Transverse colon (tissue), 4 donors: Measurements from ENCODE around the gene ANO7. TPM values are rescaled to one million over a fixed set of nuclear protein-coding genes. Genes with fewer than 3 reads are reported as not detected.
A peak's percentile ranks its signal among the peaks of the same experiment; 100 is the strongest.

Experiments used
- DNase-seq: peaks from one replicate; pipeline ENCODE4 v3.0.0-alpha.2; 2019
- H3K27ac ChIP-seq, 4 donors: fragments of 200-600 bp; sonication (generic); 2 replicates each; pipeline ENCODE4 v1.5.1; 2016 to 2018; ENCODE audit warnings: inconsistent platforms in 4 of 4
- H3K27me3 ChIP-seq: fragments of 200-600 bp; sonication (generic); 2 replicates; pipeline ENCODE4 v1.5.1; 2017; ENCODE audit warnings: inconsistent platforms
- H3K36me3 ChIP-seq, 4 donors: fragments of 200-600 bp; sonication (generic); 2 replicates each; pipeline ENCODE4 v1.5.1; 2017 to 2019; ENCODE audit warnings: inconsistent platforms in 4 of 4
- H3K4me1 ChIP-seq, 4 donors: fragments of 200-600 bp; sonication (generic); 2 replicates each; pipeline ENCODE4 v1.5.1; 2017 to 2020; ENCODE audit warnings: inconsistent platforms in 4 of 4
- H3K4me3 ChIP-seq, 4 donors: fragments of 200-600 bp; sonication (generic); 1 replicate in 1 of 4; 2 replicates in 3 of 4; pipeline versions ENCODE4 v1.5.1 to v1.6.1; 2017 to 2019; ENCODE audit warnings: inconsistent platforms in 4 of 4
- H3K9me3 ChIP-seq, 2 donors: fragments of 200-600 bp; sonication (generic); 2 replicates each; pipeline ENCODE4 v1.5.1; 2017 to 2019; ENCODE audit warnings: inconsistent platforms in 2 of 2
- EP300 ChIP-seq: sonication (generic); formaldehyde crosslinking; IDR thresholded peaks from one replicate; pipeline ENCODE4 v1.6.1; 2017; ENCODE audit warnings: antibody characterized with exemption, low read depth
- POLR2A ChIP-seq: fragments of 450-650 bp; IDR thresholded peaks from one replicate; pipeline ENCODE4 v1.6.1; 2016; ENCODE audit warnings: antibody characterized with exemption, mild to moderate bottlenecking, moderate library complexity
- POLR2AphosphoS5 ChIP-seq, 3 donors: sonication (generic); formaldehyde crosslinking; IDR thresholded peaks; one replicate each; pipeline ENCODE4 v1.6.1; 2016; ENCODE audit warnings: antibody characterized with exemption in 3 of 3
- WGBS, 2 donors: methylation state at CpG; one replicate each; pipeline ENCODE4 v1.1.5; 2018; ENCODE audit warnings: low coverage in 1 of 2; 5-methylcytosine and 5-hydroxymethylcytosine counted together
- in situ Hi-C, 4 donors: fragments of 200-750 bp; cut with MboI; loops; one replicate each; pipeline versions ENCODE4 v1.15.0 to v1.15.1; 2017; ENCODE audit warnings: low sequenced_read_pairs in 3 of 4, low pct_ligation_motif_present in 1 of 4, low pct_unique_long_range_greater_than_20kb in 1 of 4
- intact Hi-C: fragments of 100-400 bp; cut with DNase I; formaldehyde crosslinking; loops from one replicate; pipeline ENCODE4 v1.15.1; 2023; ENCODE audit warnings: low total_unique reads
- total RNA-seq, 4 donors: library from RNA; depleted of rRNA; stranded (reverse); fragments of >200 nt; gene quantifications; one replicate each; pipeline ENCODE4 v1.1.0, GENCODE V29; 2016
- TF ChIP-seq, protein P1 (sequence below), 5 experiments: fragments of 200-600 bp in 3 of 5; fragments of 450-650 bp in 2 of 5; sonication (generic) in 3 of 5; IDR thresholded peaks; 1 replicate in 2 of 5; 2 replicates in 3 of 5; pipeline ENCODE4 v1.5.1; 2016 to 2017; ENCODE audit warnings: antibody characterized with exemption in 5 of 5, inconsistent platforms in 3 of 5, mild to moderate bottlenecking in 2 of 5, moderate library complexity in 1 of 5

Gene ANO7
- total RNA-seq, 4 donors from 2014 or later, result 37.2 to 202 (median 71.0) TPM

DNA sequence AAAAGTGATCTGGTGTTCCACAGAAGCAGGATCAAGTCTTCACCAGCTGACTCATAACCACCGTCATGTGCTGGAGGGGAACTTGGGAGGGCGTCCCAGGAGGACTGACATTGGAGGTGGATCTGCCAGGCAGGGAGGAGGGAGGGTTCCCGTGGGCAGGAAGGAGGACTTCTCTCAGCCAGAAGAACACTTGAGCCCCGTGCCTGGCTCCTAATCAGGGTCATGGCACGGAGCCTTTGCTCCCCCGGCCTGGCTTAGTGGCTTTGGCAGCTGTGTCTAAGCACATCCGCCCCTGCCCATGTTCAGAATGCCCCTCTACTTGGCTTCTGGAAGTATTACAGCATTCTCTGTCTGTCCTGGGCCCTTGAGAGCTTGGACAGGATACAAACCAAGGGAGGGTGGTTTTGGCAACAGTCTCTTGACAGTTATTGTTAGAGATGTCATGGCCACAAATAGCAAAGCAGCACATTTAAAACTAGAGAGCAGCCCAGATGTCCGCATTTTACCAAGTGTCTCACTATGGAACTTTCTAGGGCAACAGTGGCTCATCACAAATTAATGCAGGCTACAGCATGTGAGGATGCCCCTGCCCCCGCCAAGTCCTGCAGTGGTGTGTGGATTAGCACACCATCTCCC, 26.7 kb upstream of the ANO7 start:
- Histone ChIP-seq H3K4me3 (no peak overlapping the region), H3K9me3 (no peaks in the 10 kb centered on the region), H3K36me3 (peaks cover 0 to 59% (median 24%) of the 10 kb centered on the region in 4 donors), H3K4me1 (peaks cover 0 to 6% (median 2%) of the 10 kb centered on the region in 4 donors), H3K27me3 (no peaks in the 10 kb centered on the region), H3K27ac (peak overlapping the region; percentile 44 to 73 (median 64))
- peak; percentile 39 for DNase-seq
- intact Hi-C loops (no loop called here), in situ Hi-C loops (no loop called here)
- 57% methylated on average over 3 to 9 of the region's 9 CpGs for WGBS, 2 donors
- TF ChIP-seq, protein P1, sequence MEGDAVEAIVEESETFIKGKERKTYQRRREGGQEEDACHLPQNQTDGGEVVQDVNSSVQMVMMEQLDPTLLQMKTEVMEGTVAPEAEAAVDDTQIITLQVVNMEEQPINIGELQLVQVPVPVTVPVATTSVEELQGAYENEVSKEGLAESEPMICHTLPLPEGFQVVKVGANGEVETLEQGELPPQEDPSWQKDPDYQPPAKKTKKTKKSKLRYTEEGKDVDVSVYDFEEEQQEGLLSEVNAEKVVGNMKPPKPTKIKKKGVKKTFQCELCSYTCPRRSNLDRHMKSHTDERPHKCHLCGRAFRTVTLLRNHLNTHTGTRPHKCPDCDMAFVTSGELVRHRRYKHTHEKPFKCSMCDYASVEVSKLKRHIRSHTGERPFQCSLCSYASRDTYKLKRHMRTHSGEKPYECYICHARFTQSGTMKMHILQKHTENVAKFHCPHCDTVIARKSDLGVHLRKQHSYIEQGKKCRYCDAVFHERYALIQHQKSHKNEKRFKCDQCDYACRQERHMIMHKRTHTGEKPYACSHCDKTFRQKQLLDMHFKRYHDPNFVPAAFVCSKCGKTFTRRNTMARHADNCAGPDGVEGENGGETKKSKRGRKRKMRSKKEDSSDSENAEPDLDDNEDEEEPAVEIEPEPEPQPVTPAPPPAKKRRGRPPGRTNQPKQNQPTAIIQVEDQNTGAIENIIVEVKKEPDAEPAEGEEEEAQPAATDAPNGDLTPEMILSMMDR (IDR thresholded peaks at IDR 0.05), result no peak
- TF ChIP-seq POLR2AphosphoS5 (IDR thresholded peaks at IDR 0.05), result peak; percentile 39 to 51 (median 50)

DNA sequence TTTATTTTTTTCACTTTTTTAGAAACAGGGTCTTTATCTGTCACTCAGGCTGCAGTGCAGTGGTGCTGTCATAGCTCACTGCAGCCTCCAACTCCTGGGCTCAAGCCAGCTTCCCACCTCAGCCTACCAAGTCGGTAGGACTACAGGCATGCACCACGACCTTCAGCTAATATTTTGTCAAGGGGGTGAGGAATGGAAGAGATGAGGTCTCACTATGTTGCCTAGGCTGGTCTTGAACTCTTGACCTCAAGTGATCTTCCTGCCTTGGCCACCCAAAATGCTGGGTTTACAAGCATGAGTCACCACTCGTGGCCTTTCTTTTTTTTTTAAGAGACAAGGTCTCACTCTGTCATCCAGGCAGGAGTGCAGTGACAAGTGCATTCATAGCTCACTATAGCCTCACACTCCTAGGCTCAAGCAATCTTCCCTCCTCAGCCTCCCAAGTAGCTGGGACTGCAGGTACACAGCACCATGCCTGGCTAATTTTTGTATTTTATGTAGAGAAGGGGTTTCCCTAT, 24.8 kb upstream of the ANO7 start:
- Histone ChIP-seq H3K4me3 (no peak overlapping the region), H3K9me3 (no peaks in the 10 kb centered on the region), H3K27ac (no peak overlapping the region), H3K27me3 (no peaks in the 10 kb centered on the region), H3K36me3 (peaks cover 0 to 66% (median 32%) of the 10 kb centered on the region in 4 donors), H3K4me1 (peaks cover 0 to 6% (median 2%) of the 10 kb centered on the region in 4 donors)
- WGBS, 2 donors, result 56 to 77% methylated on average over 3 of the region's 3 CpGs
- in situ Hi-C loops, result no loop called here
- no peak for DNase-seq
- TF ChIP-seq POLR2A, result no peak
- TF ChIP-seq POLR2AphosphoS5 (IDR thresholded peaks at IDR 0.05), result no peak
- TF ChIP-seq, protein P1 (IDR thresholded peaks at IDR 0.05), result no peak
- no peak for TF ChIP-seq EP300
- intact Hi-C loops, result no loop called here

DNA sequence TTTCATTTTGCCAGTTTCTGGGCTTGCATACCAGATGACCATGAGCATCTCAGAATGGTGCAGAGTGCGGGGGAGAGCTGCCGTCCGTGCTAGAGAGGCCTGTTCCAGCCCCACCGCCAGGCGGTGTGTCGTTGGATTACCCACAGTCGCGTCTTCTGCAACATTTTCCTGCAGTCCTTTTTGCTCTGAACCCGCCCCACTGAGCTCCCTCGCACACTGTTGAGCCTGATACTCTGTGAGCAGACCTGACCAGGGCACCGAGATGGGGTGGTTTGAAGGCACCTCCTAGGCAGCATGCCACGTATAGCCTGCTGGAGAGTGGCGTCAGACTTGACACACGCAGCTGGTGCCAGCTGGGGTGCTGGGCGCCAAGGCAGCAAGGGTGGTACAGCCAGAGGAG, 20.1 kb upstream of the ANO7 start:
- no peaks in the 10 kb centered on the region for H3K4me1 ChIP-seq
- H3K36me3 ChIP-seq, result peaks cover 0 to 83% (median 47%) of the 10 kb centered on the region in 4 donors
- no peaks in the 10 kb centered on the region for H3K27me3 ChIP-seq
- TF ChIP-seq, protein P1 (IDR thresholded peaks at IDR 0.05), result no peak
- TF ChIP-seq POLR2A, result no peak
- TF ChIP-seq POLR2AphosphoS5 (IDR thresholded peaks at IDR 0.05), result no peak
- no peak for TF ChIP-seq EP300
- no peak overlapping the region for H3K27ac ChIP-seq
- H3K4me3 ChIP-seq, result no peak overlapping the region
- intact Hi-C loops (no loop called here), in situ Hi-C loops (no loop called here)
- H3K9me3 ChIP-seq, result peaks cover 4 to 8% of the 10 kb centered on the region in 2 donors
- WGBS, 2 donors, result 94% methylated on average over 15 of the region's 15 CpGs; no CpG with 5 or more reads in 1 of the 2 donors
- no peak for DNase-seq

DNA sequence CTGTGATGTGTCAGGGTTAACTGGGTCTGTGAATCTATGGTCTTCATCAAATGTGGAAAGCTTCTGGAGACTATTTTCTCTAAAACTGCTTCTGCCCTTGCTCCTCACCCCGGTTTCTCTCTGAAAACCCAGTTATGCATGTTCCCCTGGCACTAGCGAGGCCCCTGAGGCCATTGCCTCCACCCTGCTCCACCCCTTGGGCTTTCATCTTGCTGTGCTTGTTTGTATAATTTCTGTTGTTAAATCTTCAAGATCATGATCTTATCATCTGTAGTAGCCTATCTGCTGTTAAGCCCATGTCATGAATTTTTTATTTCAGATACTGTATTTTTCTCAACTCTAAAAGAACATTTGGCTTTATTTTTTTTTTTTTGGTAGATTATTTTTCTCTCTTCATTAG, 14.9 kb upstream of the ANO7 start:
- in situ Hi-C loops (no loop called here), intact Hi-C loops (no loop called here)
- WGBS, 2 donors, result 90 to 94% methylated on average over 2 of the region's 2 CpGs
- H3K27me3 ChIP-seq, result no peaks in the 10 kb centered on the region
- H3K9me3 ChIP-seq, result peaks cover 4 to 8% of the 10 kb centered on the region in 2 donors
- TF ChIP-seq POLR2AphosphoS5 (IDR thresholded peaks at IDR 0.05) (no peak), POLR2A (no peak), EP300 (no peak)
- TF ChIP-seq, protein P1 (IDR thresholded peaks at IDR 0.05), result no peak
- no peak for DNase-seq
- H3K4me3 ChIP-seq, result no peak overlapping the region
- H3K4me1 ChIP-seq, result no peaks in the 10 kb centered on the region
- no peak overlapping the region for H3K27ac ChIP-seq
- peaks cover 0 to 56% (median 28%) of the 10 kb centered on the region in 4 donors for H3K36me3 ChIP-seq
